Measurements from ENCODE around the gene EEF1G. TPM values are rescaled to one million over a fixed set of nuclear protein-coding genes. Genes with fewer than 3 reads are reported as not detected.
A peak's percentile ranks its signal among the peaks of the same experiment; 100 is the strongest.

EEF1G gene
- total RNA-seq, 4 donors from 2014 or later: 781 to 1,253 (median 958) TPM

DNA sequence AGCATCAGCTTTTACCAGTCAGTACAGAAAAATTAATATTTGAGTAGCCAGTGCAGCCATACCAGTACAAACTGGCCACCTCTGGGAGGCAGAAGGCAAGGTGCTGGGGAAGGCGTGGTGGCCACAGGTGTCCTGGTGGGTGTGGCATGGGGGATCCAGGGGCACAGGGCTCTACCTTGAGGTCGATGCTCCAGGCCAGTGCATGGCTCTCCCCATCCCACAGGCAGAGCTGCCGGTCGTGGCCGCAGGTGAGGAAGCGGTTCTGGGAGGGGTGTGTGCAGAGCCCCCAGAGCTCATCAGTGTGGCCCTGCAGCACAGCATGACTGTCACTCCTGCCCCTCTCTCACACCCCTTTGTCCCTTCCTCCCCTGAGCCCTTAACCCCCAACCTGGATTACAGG is 31.8 kb upstream of the EEF1G start:
- H3K27me3 ChIP-seq: no peaks in the 10 kb centered on the region
- no peak overlapping the region for H3K4me3 ChIP-seq
- TF ChIP-seq POLR2A (IDR thresholded peaks at IDR 0.05): no peak
- TF ChIP-seq, protein P1, sequence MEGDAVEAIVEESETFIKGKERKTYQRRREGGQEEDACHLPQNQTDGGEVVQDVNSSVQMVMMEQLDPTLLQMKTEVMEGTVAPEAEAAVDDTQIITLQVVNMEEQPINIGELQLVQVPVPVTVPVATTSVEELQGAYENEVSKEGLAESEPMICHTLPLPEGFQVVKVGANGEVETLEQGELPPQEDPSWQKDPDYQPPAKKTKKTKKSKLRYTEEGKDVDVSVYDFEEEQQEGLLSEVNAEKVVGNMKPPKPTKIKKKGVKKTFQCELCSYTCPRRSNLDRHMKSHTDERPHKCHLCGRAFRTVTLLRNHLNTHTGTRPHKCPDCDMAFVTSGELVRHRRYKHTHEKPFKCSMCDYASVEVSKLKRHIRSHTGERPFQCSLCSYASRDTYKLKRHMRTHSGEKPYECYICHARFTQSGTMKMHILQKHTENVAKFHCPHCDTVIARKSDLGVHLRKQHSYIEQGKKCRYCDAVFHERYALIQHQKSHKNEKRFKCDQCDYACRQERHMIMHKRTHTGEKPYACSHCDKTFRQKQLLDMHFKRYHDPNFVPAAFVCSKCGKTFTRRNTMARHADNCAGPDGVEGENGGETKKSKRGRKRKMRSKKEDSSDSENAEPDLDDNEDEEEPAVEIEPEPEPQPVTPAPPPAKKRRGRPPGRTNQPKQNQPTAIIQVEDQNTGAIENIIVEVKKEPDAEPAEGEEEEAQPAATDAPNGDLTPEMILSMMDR (IDR thresholded peaks at IDR 0.05): no peak
- no peak overlapping the region for H3K27ac ChIP-seq
- H3K9me3 ChIP-seq: no peaks in the 10 kb centered on the region
- H3K36me3 ChIP-seq: peaks cover 0 to 10% (median 0%) of the 10 kb centered on the region in 3 donors
- no peak for DNase-seq
- peaks cover 0 to 17% (median 5%) of the 10 kb centered on the region in 4 donors for H3K4me1 ChIP-seq

DNA sequence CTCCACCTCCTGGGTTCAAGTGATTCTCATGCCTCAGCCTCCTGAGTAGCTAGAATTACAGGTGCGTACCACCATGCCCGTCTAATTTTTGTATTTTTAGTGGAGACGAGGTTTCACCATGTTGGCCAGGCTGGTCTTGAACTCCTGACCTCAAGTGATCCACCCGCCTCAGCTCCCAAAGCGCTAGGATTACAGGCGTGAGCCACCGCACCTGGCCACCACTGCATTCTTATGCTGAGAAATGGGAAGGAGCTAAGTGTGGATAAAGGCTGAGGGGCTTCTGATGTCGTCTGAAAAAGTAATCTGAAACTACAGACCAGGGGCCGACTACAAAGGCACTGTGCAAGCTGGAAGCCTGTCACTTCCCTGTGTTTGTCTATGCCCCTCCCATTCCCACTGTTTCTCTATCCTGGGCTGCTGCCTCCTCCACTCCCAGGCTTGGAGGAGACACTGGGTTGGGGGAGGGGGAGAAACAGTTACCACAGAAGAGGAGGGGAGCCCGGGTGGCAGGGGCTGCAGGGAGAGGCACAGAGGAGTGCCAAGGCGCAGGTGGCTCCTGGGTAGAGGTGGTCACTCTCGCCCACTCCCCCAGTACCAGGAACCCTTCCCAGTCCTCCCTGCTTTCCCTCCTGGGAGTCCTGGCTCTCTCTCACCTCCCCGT is 30.9 kb upstream of the EEF1G start:
- Histone ChIP-seq H3K4me3 (no peak overlapping the region), H3K27ac (no peak overlapping the region), H3K9me3 (no peaks in the 10 kb centered on the region), H3K27me3 (no peaks in the 10 kb centered on the region), H3K36me3 (peaks cover 0 to 14% (median 0%) of the 10 kb centered on the region in 3 donors), H3K4me1 (peaks cover 4 to 26% (median 10%) of the 10 kb centered on the region in 4 donors)
- no peak for DNase-seq
- TF ChIP-seq, protein P1 (IDR thresholded peaks at IDR 0.05): no peak
- no peak for TF ChIP-seq POLR2A (IDR thresholded peaks at IDR 0.05)

DNA sequence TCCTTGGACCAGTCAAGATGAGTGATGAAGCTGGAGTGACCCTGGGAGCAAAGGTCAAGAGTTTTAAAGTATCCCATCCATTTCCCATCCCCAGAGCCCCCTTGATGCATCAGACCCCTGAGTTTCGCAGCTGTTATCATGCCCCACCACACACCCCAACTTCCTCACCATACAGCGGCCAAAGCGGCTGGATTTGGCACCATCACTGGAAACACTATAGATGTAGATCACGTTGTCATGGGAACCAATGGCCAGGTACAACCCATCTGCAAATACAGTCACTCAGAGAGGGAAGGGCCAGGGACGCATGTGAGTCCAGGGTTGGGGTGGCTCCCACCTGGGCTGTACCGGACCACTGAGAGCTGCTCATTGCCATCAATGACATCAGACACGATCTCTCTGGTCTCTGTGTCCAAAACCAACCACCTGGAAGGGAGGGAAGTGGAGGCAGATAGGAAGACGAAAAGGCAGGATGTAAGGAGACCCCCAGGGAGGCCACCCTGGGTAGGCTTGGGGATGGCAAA is 30.1 kb upstream of the EEF1G start:
- Histone ChIP-seq H3K27me3 (no peaks in the 10 kb centered on the region), H3K9me3 (no peaks in the 10 kb centered on the region), H3K27ac (no peak overlapping the region), H3K4me3 (no peak overlapping the region), H3K4me1 (peaks cover 6 to 33% (median 12%) of the 10 kb centered on the region in 4 donors), H3K36me3 (peaks cover 0 to 14% (median 0%) of the 10 kb centered on the region in 3 donors)
- no peak for DNase-seq
- TF ChIP-seq, protein P1 (IDR thresholded peaks at IDR 0.05): no peak
- TF ChIP-seq POLR2A (IDR thresholded peaks at IDR 0.05): no peak

DNA sequence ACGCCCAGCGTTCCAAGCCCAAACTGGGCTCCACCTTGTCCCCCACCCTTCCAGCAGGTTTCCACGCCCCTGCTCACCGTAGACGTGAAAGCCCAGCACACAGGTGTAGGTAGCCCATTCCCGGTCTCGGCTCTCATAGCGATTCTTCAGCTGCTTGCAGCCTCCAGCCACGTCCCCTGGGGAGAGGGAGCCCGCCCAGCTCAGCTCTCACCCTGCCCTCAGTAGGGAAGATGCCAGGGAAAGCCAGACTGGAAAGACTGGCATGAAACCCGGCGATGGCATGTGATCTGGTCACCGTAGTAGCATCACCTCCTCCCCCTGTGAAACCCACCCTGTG is 29.3 kb upstream of the EEF1G start:
- no peaks in the 10 kb centered on the region for H3K27me3 ChIP-seq
- H3K9me3 ChIP-seq: no peaks in the 10 kb centered on the region
- peak overlapping the region; percentile 76 to 100 (median 96) for H3K4me3 ChIP-seq
- H3K4me1 ChIP-seq: peaks cover 6 to 40% (median 13%) of the 10 kb centered on the region in 4 donors
- peak overlapping the region; percentile 94 to 99 (median 98) for H3K27ac ChIP-seq
- H3K36me3 ChIP-seq: peaks cover 0 to 19% (median 0%) of the 10 kb centered on the region in 3 donors
- TF ChIP-seq, protein P1 (IDR thresholded peaks at IDR 0.05): no peak
- no peak for TF ChIP-seq POLR2A (IDR thresholded peaks at IDR 0.05)
- no peak for DNase-seq

DNA sequence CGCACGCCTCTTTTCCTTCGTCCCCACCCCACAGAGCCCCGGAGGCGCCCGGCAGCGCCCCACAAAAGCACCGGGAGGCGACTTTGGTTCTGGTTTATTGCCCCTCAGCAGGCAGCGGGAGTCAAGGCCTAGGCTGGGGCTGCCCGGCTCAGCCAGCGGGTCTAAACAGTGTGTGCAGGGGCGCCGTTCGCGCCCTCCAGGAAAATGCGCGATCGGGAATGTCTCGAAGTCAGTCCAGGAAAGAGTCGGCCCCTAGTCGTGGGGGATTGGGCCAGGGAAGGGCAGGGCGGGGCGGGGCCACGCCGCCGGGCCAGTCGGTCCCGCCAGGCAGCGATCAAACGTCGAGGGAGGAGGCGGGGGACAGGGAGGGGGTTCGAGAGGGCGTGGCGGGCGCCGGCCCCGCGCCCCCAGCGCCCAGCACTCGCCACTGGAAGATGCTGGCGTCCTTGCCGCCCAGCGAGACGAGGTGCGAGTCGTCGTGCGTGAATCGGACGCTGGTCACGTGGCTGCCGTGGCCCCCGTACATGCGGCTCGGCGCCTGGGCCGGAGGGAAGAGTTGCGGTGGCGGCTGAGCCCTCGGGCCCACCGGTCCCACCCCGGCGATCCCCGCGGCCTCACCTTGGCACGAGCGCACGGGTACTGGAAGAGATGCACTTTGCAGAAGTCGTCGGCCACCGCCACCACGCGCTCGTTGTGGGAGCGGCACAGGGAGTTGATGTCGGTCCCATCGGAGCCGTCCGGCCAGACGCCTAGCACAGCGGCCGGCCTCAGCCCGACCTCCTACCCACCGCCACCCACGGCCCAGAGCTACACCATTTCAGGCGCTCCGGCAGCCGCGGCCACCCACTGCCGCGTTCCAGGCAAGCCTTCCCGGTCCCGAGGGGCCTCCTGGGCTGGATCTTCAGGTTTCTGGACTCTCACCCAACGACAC is 28.7 kb upstream of the EEF1G start:
- Histone ChIP-seq H3K27me3 (no peaks in the 10 kb centered on the region), H3K4me1 (peaks cover 6 to 40% (median 13%) of the 10 kb centered on the region in 4 donors), H3K9me3 (no peaks in the 10 kb centered on the region), H3K4me3 (peak overlapping the region; percentile 76 to 100 (median 96)), H3K27ac (peak overlapping the region; percentile 94 to 99 (median 98)), H3K36me3 (peaks cover 0 to 26% (median 0%) of the 10 kb centered on the region in 3 donors)
- peak; percentile 47 to 87 (median 77) for DNase-seq
- TF ChIP-seq, protein P1 (IDR thresholded peaks at IDR 0.05): peak in 3 of 6 experiments; percentile 31 to 42 (median 32)
- no peak for TF ChIP-seq POLR2A (IDR thresholded peaks at IDR 0.05)

All from Peyer's patch (tissue), 4 donors.